Measurements from ENCODE around the gene MAP3K3.

Gene MAP3K3

GRCh38 chr17:63740464-63741142 is 118.4 kb downstream of the MAP3K3 start:
- peak; percentile 6 for DNase-seq (ENCODE audit: extremely low read depth, insufficient read length)
- Histone ChIP-seq H3K4me3 (replicated peaks; ENCODE audit: low read depth, low read length) (peak overlapping the region; percentile 75), H3K27me3 (replicated peaks; ENCODE audit: control insufficient read depth, insufficient read depth, low read length) (no peaks in the 10 kb centered on the region), H3K36me3 (ENCODE audit: control insufficient read depth, insufficient read depth, low read length) (no peaks in the 10 kb centered on the region; the same call in 1 of the 2 replicates)
- no peak for TF ChIP-seq CTCF (IDR thresholded peaks at IDR 0.05; ENCODE audit: insufficient read depth, low read length, poor library complexity, severe bottlenecking)

GRCh38 chr17:63741143-63741407 is 118.9 kb downstream of the MAP3K3 start:
- peaks cover 2% of the 10 kb centered on the region for H3K36me3 ChIP-seq (ENCODE audit: control insufficient read depth, insufficient read depth, low read length)
- no peaks in the 10 kb centered on the region for H3K27me3 ChIP-seq (replicated peaks; ENCODE audit: control insufficient read depth, insufficient read depth, low read length)
- H3K4me3 ChIP-seq (replicated peaks; ENCODE audit: low read depth, low read length): peak overlapping the region; percentile 75
- TF ChIP-seq CTCF (IDR thresholded peaks at IDR 0.05; ENCODE audit: insufficient read depth, low read length, poor library complexity, severe bottlenecking): no peak
- DNase-seq (ENCODE audit: extremely low read depth, insufficient read length): no peak

GRCh38 chr17:63741408-63742173 is 119.4 kb downstream of the MAP3K3 start, which contains the start of gene STRADA:
Gene STRADA, minus strand, starts transcription at chr17:63741799. Its CDS starts 13,430 bp downstream, at chr17:63728369.
- Histone ChIP-seq H3K4me3 (replicated peaks; ENCODE audit: low read depth, low read length) (peak within 1 kb of the TSS; percentile 75), H3K27me3 (replicated peaks; ENCODE audit: control insufficient read depth, insufficient read depth, low read length) (no peaks in the 10 kb centered on the region), H3K36me3 (ENCODE audit: control insufficient read depth, insufficient read depth, low read length) (peaks cover 2% of the 10 kb centered on the region)
- no peak for TF ChIP-seq CTCF (IDR thresholded peaks at IDR 0.05; ENCODE audit: insufficient read depth, low read length, poor library complexity, severe bottlenecking)
- DNase-seq (ENCODE audit: extremely low read depth, insufficient read length): peak; percentile 100
